WTC11 (cell line): ENCODE results near the gene CLASP1. TPM values are rescaled to one million over a fixed set of nuclear protein-coding genes. Genes with fewer than 3 reads are reported as not detected.

ENCODE experiments used
- ATAC-seq: fragments of 200-7000 bp; cut with Tn5 transposase; 2 replicates; pipeline ENCODE4 v1.10.0; 2021; ENCODE audit warnings: mild to moderate bottlenecking, moderate library complexity
- Bru-seq: library from RNA; stranded (reverse); fragments of 400-500 nt; gene quantifications from one replicate; lab custom pipeline; 2021; lab: Mats Ljungman, UMichigan
- CTCF ChIA-PET: fragments of 300-600 bp; sonication (Branson Sonifier 250); formaldehyde crosslinking; loops from one replicate; lab custom pipeline; 2021; ENCODE audit warnings: antibody characterized with exemption; lab: Charles Lee
- POLR2A ChIA-PET: fragments of 350-600 bp; sonication (Branson Sonifier 250); formaldehyde crosslinking; loops from one replicate; lab custom pipeline; 2021; ENCODE audit warnings: antibody characterized with exemption; lab: Charles Lee
- DNase-seq: peaks from one replicate; pipeline ENCODE4 v3.0.0; 2021; ENCODE audit warnings: low spot score
- H3K27ac Mint-ChIP-seq: 2 replicates; pipeline ENCODE4 v1.8.0; 2021; ENCODE audit warnings: mixed read lengths
- H3K27me3 Mint-ChIP-seq: 2 replicates; pipeline ENCODE4 v1.8.0; 2021; ENCODE audit warnings: low read depth, mild to moderate bottlenecking, moderate library complexity, mixed read lengths
- H3K36me3 Mint-ChIP-seq: 2 replicates; pipeline ENCODE4 v1.8.0; 2021; ENCODE audit warnings: mixed read lengths
- H3K4me1 Mint-ChIP-seq: 2 replicates; pipeline ENCODE4 v1.8.0; 2022; ENCODE audit warnings: mixed read lengths
- H3K4me3 Mint-ChIP-seq: 2 replicates; pipeline ENCODE4 v1.8.0; 2021; ENCODE audit warnings: mild to moderate bottlenecking, moderate library complexity, mixed read lengths
- H3K9me3 Mint-ChIP-seq: 2 replicates; pipeline ENCODE4 v1.8.0; 2021; ENCODE audit warnings: mixed read lengths
- ATF1 ChIP-seq: sonication (generic); formaldehyde crosslinking; IDR thresholded peaks from 2 replicates; pipeline ENCODE4 v1.8.1; 2023; ENCODE audit warnings: mild to moderate bottlenecking, moderate library complexity, missing genetic modification reagents
- CREB1 ChIP-seq: sonication (generic); formaldehyde crosslinking; IDR thresholded peaks from 2 replicates; pipeline ENCODE4 v1.8.0; 2023; ENCODE audit warnings: mild to moderate bottlenecking, missing genetic modification reagents
- CREM ChIP-seq: sonication (generic); formaldehyde crosslinking; IDR thresholded peaks from 2 replicates; pipeline ENCODE4 v1.8.1; 2022; ENCODE audit warnings: mild to moderate bottlenecking, missing genetic modification reagents, moderate library complexity
- EMX1 ChIP-seq: fragments of 250-450 bp; sonication (Bioruptor Pico); IDR thresholded peaks from 2 replicates; pipeline ENCODE4 v1.8.0; 2021; ENCODE audit warnings: mild to moderate bottlenecking
- FOXP1 ChIP-seq: sonication (generic); formaldehyde crosslinking; IDR thresholded peaks from 2 replicates; pipeline ENCODE4 v1.8.0; 2022; ENCODE audit warnings: missing genetic modification reagents, mild to moderate bottlenecking, moderate library complexity, borderline replicate concordance
- HMGA2 ChIP-seq: fragments of 250-450 bp; sonication (Bioruptor Pico); IDR thresholded peaks from 2 replicates; pipeline ENCODE4 v1.4.0; 2021; ENCODE audit warnings: mild to moderate bottlenecking, moderate library complexity
- JAZF1 ChIP-seq: fragments of 250-450 bp; sonication (Bioruptor Pico); IDR thresholded peaks from 2 replicates; pipeline ENCODE4 v1.9.0; 2021; ENCODE audit warnings: moderate library complexity, mild to moderate bottlenecking, inconsistent platforms
- NR2C2 ChIP-seq: sonication (generic); formaldehyde crosslinking; IDR thresholded peaks from 2 replicates; pipeline ENCODE4 v1.8.0; 2022; ENCODE audit warnings: mild to moderate bottlenecking, missing genetic modification reagents
- OVOL2 ChIP-seq: fragments of 250-450 bp; sonication (Bioruptor Pico); IDR thresholded peaks from 2 replicates; pipeline ENCODE4 v1.9.0; 2021; ENCODE audit warnings: mild to moderate bottlenecking, borderline replicate concordance
- ZNF423 ChIP-seq: fragments of 250-450 bp; sonication (Bioruptor Pico); IDR thresholded peaks from 2 replicates; pipeline ENCODE4 v2.1.2; 2022; ENCODE audit warnings: mild to moderate bottlenecking, moderate library complexity
- long read RNA-seq, 3 experiments: library from RNA in 1 of 3; library from capped mRNA in 1 of 3; library from polyadenylated mRNA in 1 of 3; unstranded in 2 of 3; stranded (forward) in 1 of 3; transcript quantifications; one replicate each; pipeline ENCODE4 v2.0.0, GENCODE V29; 2021
- total RNA-seq: library from RNA; stranded (reverse); gene quantifications from 3 replicates; pipeline ENCODE4 v1.2.3, GENCODE V29; 2021
- TF ChIP-seq, protein P1 (sequence below): sonication (generic); formaldehyde crosslinking; IDR thresholded peaks from 2 replicates; pipeline ENCODE4 v1.8.0; 2023; ENCODE audit warnings: mild to moderate bottlenecking, missing genetic modification reagents
- TF ChIP-seq, protein P2 (sequence below): sonication (generic); formaldehyde crosslinking; IDR thresholded peaks from 2 replicates; pipeline ENCODE4 v1.8.1; 2023; ENCODE audit warnings: mild to moderate bottlenecking, moderate library complexity, missing genetic modification reagents
- TF ChIP-seq, protein P3 (sequence below): fragments of 250-450 bp; sonication (Bioruptor Pico); IDR thresholded peaks from 2 replicates; pipeline ENCODE4 v1.8.0; 2021; ENCODE audit warnings: mild to moderate bottlenecking
- TF ChIP-seq, protein P4 (sequence below): fragments of 250-450 bp; sonication (Bioruptor Pico); IDR thresholded peaks from 2 replicates; pipeline ENCODE4 v2.1.2; 2022; ENCODE audit warnings: mild to moderate bottlenecking, moderate library complexity
- TF ChIP-seq, protein P5 (sequence below): sonication (generic); formaldehyde crosslinking; IDR thresholded peaks from 2 replicates; pipeline ENCODE4 v1.8.0; 2023; ENCODE audit warnings: missing genetic modification reagents
- TF ChIP-seq, protein P6 (sequence below): sonication (generic); formaldehyde crosslinking; IDR thresholded peaks from 2 replicates; pipeline ENCODE4 v1.8.1; 2023; ENCODE audit warnings: mild to moderate bottlenecking, missing genetic modification reagents, borderline replicate concordance
- TF ChIP-seq, protein P7 (sequence below): sonication (generic); formaldehyde crosslinking; IDR thresholded peaks from 2 replicates; pipeline ENCODE4 v1.8.0; 2022; ENCODE audit warnings: mild to moderate bottlenecking, missing genetic modification reagents
- TF ChIP-seq, protein P8 (sequence below): sonication (generic); formaldehyde crosslinking; IDR thresholded peaks from 2 replicates; pipeline ENCODE4 v1.8.0; 2022; ENCODE audit warnings: mild to moderate bottlenecking, missing genetic modification reagents

Gene CLASP1
- total RNA-seq (47.2 to 50.0 TPM (median 48.7 TPM) in 3 replicates), Bru-seq, nascent RNA (percentile 82 among the genes with signal in this experiment)
- long read RNA-seq, experiment 1, partial matches to known transcripts: 33 of 99 reads
- long read RNA-seq, experiment 1, other reads (novel, unspliced or antisense): 66 of 99 reads
- long read RNA-seq, experiment 2, partial matches to known transcripts: 11 of 39 reads
- long read RNA-seq, experiment 2, other reads (novel, unspliced or antisense): 28 of 39 reads
- long read RNA-seq, experiment 3: 0 reads

DNA sequence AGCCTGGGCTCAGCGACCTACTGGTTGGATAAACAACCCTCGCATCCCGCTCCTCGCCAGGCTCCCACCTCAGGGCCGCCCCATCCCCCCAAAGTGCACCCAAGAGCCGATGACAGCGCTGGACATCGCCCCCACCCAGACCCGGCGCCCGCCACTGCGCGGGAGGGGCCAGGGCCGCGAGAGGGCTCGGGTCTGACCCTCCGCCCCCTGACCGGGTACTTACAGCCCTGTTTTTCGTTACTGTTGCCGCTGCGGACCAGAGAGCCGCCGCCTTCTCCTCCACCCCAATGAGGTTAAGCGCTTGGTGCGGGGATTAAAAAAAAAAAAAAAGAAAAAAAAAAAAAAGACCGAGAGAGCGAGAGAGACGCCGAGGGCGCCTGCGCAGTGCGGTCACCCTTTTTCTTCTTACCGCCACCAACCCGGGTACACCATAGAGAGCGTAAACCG lies at the start of gene CLASP1:
Gene CLASP1, minus strand, starts transcription at position 314 of the 447 bp plus-strand sequence. CDS start 43,567 bp downstream, outside the sequence.
- no peaks in the 10 kb centered on the region for H3K27me3 Mint-ChIP-seq
- ATAC-seq (peak; percentile 48), DNase-seq (peak; percentile 66)
- TF ChIP-seq, protein P1, sequence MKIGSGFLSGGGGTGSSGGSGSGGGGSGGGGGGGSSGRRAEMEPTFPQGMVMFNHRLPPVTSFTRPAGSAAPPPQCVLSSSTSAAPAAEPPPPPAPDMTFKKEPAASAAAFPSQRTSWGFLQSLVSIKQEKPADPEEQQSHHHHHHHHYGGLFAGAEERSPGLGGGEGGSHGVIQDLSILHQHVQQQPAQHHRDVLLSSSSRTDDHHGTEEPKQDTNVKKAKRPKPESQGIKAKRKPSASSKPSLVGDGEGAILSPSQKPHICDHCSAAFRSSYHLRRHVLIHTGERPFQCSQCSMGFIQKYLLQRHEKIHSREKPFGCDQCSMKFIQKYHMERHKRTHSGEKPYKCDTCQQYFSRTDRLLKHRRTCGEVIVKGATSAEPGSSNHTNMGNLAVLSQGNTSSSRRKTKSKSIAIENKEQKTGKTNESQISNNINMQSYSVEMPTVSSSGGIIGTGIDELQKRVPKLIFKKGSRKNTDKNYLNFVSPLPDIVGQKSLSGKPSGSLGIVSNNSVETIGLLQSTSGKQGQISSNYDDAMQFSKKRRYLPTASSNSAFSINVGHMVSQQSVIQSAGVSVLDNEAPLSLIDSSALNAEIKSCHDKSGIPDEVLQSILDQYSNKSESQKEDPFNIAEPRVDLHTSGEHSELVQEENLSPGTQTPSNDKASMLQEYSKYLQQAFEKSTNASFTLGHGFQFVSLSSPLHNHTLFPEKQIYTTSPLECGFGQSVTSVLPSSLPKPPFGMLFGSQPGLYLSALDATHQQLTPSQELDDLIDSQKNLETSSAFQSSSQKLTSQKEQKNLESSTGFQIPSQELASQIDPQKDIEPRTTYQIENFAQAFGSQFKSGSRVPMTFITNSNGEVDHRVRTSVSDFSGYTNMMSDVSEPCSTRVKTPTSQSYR: 0 out of 2 replicates have a peak, but pooled peaks have one; percentile 28
- TF ChIP-seq JAZF1 (CRISPR knock-in tag): no peak
- TF ChIP-seq, protein P2, sequence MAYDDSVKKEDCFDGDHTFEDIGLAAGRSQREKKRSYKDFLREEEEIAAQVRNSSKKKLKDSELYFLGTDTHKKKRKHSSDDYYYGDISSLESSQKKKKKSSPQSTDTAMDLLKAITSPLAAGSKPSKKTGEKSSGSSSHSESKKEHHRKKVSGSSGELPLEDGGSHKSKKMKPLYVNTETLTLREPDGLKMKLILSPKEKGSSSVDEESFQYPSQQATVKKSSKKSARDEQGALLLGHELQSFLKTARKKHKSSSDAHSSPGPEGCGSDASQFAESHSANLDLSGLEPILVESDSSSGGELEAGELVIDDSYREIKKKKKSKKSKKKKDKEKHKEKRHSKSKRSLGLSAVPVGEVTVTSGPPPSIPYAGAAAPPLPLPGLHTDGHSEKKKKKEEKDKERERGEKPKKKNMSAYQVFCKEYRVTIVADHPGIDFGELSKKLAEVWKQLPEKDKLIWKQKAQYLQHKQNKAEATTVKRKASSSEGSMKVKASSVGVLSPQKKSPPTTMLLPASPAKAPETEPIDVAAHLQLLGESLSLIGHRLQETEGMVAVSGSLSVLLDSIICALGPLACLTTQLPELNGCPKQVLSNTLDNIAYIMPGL (CRISPR knock-in tag): 0 out of 2 replicates have a peak, but pooled peaks have one; percentile 4
- TF ChIP-seq CREM (CRISPR knock-in tag): 0 out of 2 replicates have a peak, but pooled peaks have one; percentile 23
- TF ChIP-seq ATF1 (CRISPR knock-in tag): 0 out of 2 replicates have a peak, but pooled peaks have one; percentile 39
- H3K4me1 Mint-ChIP-seq: peaks cover 22% of the 10 kb centered on the region
- H3K36me3 Mint-ChIP-seq: 0 out of 2 replicates have a peak, but pooled peaks cover 8% of the 10 kb centered on the region
- H3K4me3 Mint-ChIP-seq: peak within 1 kb of the TSS; percentile 93
- peak within 1 kb of the TSS; percentile 100 for H3K27ac Mint-ChIP-seq
- no peaks in the 10 kb centered on the region for H3K9me3 Mint-ChIP-seq
- ChIA-PET POLR2A (interaction anchor here (0.7 to 3.4 kb wide), 5 partner anchors 9 to 118 kb away, joined by 3 to 27 read pairs (median 5); partner anchors contain the start of genes NIFK and RNU4ATAC), CTCF (interaction anchor here (1.0 to 2.1 kb wide), 2 partner anchors 119 to 554 kb away, joined by 3 to 7 read pairs; partner anchors contain the start of gene RNU4ATAC)

DNA sequence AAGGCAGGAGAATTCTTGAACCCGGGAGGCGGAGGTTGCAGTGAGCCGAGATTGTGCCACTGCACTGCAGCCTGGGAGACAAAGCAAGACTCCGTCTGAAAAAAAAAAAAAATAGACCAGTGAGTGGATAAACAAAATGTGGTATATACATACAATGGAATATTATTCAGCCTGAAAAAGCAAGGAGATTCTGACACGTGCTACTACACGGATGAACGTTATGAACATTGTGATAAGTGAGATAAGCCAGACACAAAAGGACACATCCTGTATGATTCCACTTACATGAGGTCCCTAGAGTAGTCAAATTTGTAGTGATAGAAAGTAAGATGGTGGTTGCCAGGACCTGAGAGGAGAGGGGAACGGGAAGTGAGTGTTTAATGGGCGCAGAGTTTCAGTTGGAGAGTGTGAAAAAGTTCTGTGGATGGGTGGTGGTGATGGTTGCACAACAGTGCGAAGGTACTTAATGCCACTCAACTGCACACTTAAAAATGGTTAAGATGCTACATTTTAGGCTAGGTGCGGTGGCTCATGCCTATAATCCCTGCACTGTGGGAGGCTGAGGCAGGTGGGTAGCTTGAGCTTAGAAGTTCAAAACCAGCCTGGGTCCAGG lies 49.2 kb upstream of the CLASP1 start:
- Mint-ChIP-seq H3K27me3 (no peaks in the 10 kb centered on the region), H3K36me3 (no peaks in the 10 kb centered on the region), H3K4me1 (peaks cover 23% of the 10 kb centered on the region), H3K27ac (no peak overlapping the region), H3K4me3 (no peak overlapping the region), H3K9me3 (no peaks in the 10 kb centered on the region)
- POLR2A ChIA-PET: no interaction called here
- ATAC-seq (no peak), DNase-seq (no peak)
- CTCF ChIA-PET: no interaction called here
- TF ChIP-seq, protein P3, sequence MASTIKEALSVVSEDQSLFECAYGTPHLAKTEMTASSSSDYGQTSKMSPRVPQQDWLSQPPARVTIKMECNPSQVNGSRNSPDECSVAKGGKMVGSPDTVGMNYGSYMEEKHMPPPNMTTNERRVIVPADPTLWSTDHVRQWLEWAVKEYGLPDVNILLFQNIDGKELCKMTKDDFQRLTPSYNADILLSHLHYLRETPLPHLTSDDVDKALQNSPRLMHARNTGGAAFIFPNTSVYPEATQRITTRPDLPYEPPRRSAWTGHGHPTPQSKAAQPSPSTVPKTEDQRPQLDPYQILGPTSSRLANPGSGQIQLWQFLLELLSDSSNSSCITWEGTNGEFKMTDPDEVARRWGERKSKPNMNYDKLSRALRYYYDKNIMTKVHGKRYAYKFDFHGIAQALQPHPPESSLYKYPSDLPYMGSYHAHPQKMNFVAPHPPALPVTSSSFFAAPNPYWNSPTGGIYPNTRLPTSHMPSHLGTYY (CRISPR knock-in tag): no peak
- TF ChIP-seq, protein P4, sequence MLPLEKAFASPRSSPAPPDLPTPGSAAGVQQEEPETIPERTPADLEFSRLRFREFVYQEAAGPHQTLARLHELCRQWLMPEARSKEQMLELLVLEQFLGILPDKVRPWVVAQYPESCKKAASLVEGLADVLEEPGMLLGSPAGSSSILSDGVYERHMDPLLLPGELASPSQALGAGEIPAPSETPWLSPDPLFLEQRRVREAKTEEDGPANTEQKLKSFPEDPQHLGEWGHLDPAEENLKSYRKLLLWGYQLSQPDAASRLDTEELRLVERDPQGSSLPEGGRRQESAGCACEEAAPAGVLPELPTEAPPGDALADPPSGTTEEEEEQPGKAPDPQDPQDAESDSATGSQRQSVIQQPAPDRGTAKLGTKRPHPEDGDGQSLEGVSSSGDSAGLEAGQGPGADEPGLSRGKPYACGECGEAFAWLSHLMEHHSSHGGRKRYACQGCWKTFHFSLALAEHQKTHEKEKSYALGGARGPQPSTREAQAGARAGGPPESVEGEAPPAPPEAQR (CRISPR knock-in tag): no peak
- TF ChIP-seq ATF1 (CRISPR knock-in tag): no peak
- TF ChIP-seq, protein P5, sequence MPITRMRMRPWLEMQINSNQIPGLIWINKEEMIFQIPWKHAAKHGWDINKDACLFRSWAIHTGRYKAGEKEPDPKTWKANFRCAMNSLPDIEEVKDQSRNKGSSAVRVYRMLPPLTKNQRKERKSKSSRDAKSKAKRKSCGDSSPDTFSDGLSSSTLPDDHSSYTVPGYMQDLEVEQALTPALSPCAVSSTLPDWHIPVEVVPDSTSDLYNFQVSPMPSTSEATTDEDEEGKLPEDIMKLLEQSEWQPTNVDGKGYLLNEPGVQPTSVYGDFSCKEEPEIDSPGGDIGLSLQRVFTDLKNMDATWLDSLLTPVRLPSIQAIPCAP (CRISPR knock-in tag): no peak
- no peak for TF ChIP-seq EMX1 (CRISPR knock-in tag)
- TF ChIP-seq ZNF423 (CRISPR knock-in tag): no peak
- TF ChIP-seq, protein P6, sequence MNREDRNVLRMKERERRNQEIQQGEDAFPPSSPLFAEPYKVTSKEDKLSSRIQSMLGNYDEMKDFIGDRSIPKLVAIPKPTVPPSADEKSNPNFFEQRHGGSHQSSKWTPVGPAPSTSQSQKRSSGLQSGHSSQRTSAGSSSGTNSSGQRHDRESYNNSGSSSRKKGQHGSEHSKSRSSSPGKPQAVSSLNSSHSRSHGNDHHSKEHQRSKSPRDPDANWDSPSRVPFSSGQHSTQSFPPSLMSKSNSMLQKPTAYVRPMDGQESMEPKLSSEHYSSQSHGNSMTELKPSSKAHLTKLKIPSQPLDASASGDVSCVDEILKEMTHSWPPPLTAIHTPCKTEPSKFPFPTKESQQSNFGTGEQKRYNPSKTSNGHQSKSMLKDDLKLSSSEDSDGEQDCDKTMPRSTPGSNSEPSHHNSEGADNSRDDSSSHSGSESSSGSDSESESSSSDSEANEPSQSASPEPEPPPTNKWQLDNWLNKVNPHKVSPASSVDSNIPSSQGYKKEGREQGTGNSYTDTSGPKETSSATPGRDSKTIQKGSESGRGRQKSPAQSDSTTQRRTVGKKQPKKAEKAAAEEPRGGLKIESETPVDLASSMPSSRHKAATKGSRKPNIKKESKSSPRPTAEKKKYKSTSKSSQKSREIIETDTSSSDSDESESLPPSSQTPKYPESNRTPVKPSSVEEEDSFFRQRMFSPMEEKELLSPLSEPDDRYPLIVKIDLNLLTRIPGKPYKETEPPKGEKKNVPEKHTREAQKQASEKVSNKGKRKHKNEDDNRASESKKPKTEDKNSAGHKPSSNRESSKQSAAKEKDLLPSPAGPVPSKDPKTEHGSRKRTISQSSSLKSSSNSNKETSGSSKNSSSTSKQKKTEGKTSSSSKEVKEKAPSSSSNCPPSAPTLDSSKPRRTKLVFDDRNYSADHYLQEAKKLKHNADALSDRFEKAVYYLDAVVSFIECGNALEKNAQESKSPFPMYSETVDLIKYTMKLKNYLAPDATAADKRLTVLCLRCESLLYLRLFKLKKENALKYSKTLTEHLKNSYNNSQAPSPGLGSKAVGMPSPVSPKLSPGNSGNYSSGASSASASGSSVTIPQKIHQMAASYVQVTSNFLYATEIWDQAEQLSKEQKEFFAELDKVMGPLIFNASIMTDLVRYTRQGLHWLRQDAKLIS (CRISPR knock-in tag): no peak
- TF ChIP-seq, protein P7, sequence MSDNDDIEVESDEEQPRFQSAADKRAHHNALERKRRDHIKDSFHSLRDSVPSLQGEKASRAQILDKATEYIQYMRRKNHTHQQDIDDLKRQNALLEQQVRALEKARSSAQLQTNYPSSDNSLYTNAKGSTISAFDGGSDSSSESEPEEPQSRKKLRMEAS (CRISPR knock-in tag): no peak
- TF ChIP-seq OVOL2 (CRISPR knock-in tag): no peak
- no peak for TF ChIP-seq CREB1 (CRISPR knock-in tag)
- TF ChIP-seq HMGA2: no peak
- TF ChIP-seq, protein P8, sequence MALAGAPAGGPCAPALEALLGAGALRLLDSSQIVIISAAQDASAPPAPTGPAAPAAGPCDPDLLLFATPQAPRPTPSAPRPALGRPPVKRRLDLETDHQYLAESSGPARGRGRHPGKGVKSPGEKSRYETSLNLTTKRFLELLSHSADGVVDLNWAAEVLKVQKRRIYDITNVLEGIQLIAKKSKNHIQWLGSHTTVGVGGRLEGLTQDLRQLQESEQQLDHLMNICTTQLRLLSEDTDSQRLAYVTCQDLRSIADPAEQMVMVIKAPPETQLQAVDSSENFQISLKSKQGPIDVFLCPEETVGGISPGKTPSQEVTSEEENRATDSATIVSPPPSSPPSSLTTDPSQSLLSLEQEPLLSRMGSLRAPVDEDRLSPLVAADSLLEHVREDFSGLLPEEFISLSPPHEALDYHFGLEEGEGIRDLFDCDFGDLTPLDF: no peak
- no peak for TF ChIP-seq NR2C2 (CRISPR knock-in tag)
- no peak for TF ChIP-seq FOXP1 (CRISPR knock-in tag)
